OCI-LY3 (cell line): ENCODE measurements around the gene APBB2.

Experiments used
- H2AFZ ChIP-seq: fragments of 200-600, 300-600 bp; shearing (Covaris generic); 2 replicates; pipeline ENCODE4 v1.6.0; 2014; ENCODE audit warnings: antibody characterized with exemption, low read depth, low read length
- H3K27ac ChIP-seq: fragments of 200-600, 300-600 bp; sonication (generic); 2 replicates; pipeline ENCODE4 v1.5.1; 2014; ENCODE audit warnings: mild to moderate bottlenecking, low read length, moderate library complexity, mixed read lengths
- H3K27me3 ChIP-seq: fragments of 200-600, 300-600 bp; sonication (generic); 2 replicates; pipeline ENCODE4 v1.6.1; 2014; ENCODE audit warnings: low read depth, low read length, mixed read lengths
- H3K36me3 ChIP-seq: fragments of 200-600, 300-600 bp; sonication (generic); replicated peaks from 2 replicates; pipeline ENCODE3; 2014; ENCODE audit warnings: low read depth, low read length, mixed read lengths
- H3K4me1 ChIP-seq: fragments of 300-600, 200-600 bp; sonication (generic); 2 replicates; pipeline ENCODE4 v1.6.1; 2014; ENCODE audit warnings: low read length, mixed read lengths
- H3K4me2 ChIP-seq: fragments of 200-600, 300-600 bp; sonication (generic); 2 replicates; pipeline ENCODE4 v1.6.1; 2014; ENCODE audit warnings: low read length, mixed read lengths
- H3K4me3 ChIP-seq: fragments of 300-600, 200-600 bp; sonication (generic); 2 replicates; pipeline ENCODE4 v1.5.1; 2014; ENCODE audit warnings: antibody characterized with exemption, mild to moderate bottlenecking, low read length, moderate library complexity
- H3K79me2 ChIP-seq: fragments of 300-600, 200-600 bp; shearing (Covaris generic); 2 replicates; pipeline ENCODE4 v1.6.1; 2014; ENCODE audit warnings: mild to moderate bottlenecking, low read length, mixed read lengths
- H3K9ac ChIP-seq: fragments of 300-600, 200-600 bp; shearing (Covaris generic); 2 replicates; pipeline ENCODE4 v1.6.0; 2014; ENCODE audit warnings: mild to moderate bottlenecking, low read length, moderate library complexity
- H3K9me3 ChIP-seq: fragments of 200-600, 300-600 bp; shearing (Covaris generic); 2 replicates; pipeline ENCODE4 v1.6.1; 2014; ENCODE audit warnings: low read length, mixed read lengths; ENCODE audit not compliant: insufficient read depth
- H4K20me1 ChIP-seq: fragments of 200-600, 300-600 bp; sonication (generic); 2 replicates; pipeline ENCODE4 v1.6.1; 2016; ENCODE audit warnings: low read length, mixed read lengths; ENCODE audit not compliant: insufficient read depth
- EZH2phosphoT487 ChIP-seq: fragments of 200-600 bp; shearing (Covaris generic); IDR thresholded peaks from 2 replicates; pipeline ENCODE4 v1.6.1; 2018; ENCODE audit warnings: antibody characterized with exemption, mixed run types, low read depth
- TF ChIP-seq, protein P1 (sequence below): fragments of 200-600, 300-600 bp; sonication (generic); IDR thresholded peaks from 2 replicates; pipeline ENCODE4 v1.5.1; 2014; ENCODE audit warnings: antibody characterized with exemption, low read length, low read depth

APBB2 gene

DNA sequence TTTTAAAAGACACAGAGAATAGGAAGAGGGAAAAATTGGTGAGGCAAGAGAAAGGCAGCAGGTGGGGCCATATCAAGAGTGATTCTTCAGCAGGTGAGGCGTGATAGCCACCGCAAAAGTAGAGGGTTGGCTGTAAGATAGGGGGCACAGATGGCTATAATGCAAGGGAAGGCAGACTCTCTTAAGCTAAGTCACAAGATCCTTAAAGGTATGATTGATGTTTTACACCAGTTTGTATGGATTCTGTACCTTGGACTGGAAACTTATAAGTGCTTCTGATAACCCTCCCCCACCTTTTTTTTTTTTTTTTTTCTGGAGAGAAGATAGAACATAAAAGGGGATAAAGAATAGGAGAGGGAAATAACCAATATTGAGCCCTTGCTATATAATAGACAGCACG lies 424.6 kb downstream of the APBB2 start:
- Histone ChIP-seq H3K79me2 (no peaks in the 10 kb centered on the region), H3K36me3 (no peaks in the 10 kb centered on the region), H2AFZ (no peak overlapping the region), H3K4me2 (no peak overlapping the region), H3K4me1 (no peaks in the 10 kb centered on the region), H3K9me3 (no peaks in the 10 kb centered on the region), H3K9ac (no peak overlapping the region), H3K4me3 (no peak overlapping the region), H4K20me1 (no peaks in the 10 kb centered on the region), H3K27ac (no peak overlapping the region), H3K27me3 (no peaks in the 10 kb centered on the region)
- TF ChIP-seq EZH2phosphoT487 = no peak
- TF ChIP-seq, protein P1, sequence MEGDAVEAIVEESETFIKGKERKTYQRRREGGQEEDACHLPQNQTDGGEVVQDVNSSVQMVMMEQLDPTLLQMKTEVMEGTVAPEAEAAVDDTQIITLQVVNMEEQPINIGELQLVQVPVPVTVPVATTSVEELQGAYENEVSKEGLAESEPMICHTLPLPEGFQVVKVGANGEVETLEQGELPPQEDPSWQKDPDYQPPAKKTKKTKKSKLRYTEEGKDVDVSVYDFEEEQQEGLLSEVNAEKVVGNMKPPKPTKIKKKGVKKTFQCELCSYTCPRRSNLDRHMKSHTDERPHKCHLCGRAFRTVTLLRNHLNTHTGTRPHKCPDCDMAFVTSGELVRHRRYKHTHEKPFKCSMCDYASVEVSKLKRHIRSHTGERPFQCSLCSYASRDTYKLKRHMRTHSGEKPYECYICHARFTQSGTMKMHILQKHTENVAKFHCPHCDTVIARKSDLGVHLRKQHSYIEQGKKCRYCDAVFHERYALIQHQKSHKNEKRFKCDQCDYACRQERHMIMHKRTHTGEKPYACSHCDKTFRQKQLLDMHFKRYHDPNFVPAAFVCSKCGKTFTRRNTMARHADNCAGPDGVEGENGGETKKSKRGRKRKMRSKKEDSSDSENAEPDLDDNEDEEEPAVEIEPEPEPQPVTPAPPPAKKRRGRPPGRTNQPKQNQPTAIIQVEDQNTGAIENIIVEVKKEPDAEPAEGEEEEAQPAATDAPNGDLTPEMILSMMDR = no peak

GRCh38 chr4:40789031-40789430 lies 425.3 kb downstream of the APBB2 start:
- Histone ChIP-seq H3K4me2 (no peak overlapping the region), H2AFZ (no peak overlapping the region), H4K20me1 (no peaks in the 10 kb centered on the region), H3K27me3 (peaks cover 5% of the 10 kb centered on the region; the same call in 1 of the 2 replicates), H3K27ac (no peak overlapping the region), H3K9ac (no peak overlapping the region), H3K9me3 (no peaks in the 10 kb centered on the region), H3K36me3 (no peaks in the 10 kb centered on the region), H3K4me3 (no peak overlapping the region), H3K79me2 (no peaks in the 10 kb centered on the region), H3K4me1 (no peaks in the 10 kb centered on the region)
- no peak for TF ChIP-seq EZH2phosphoT487
- TF ChIP-seq, protein P1 = no peak

GRCh38 chr4:40788331-40788730 lies 426.0 kb downstream of the APBB2 start:
- H3K4me2 ChIP-seq = no peak overlapping the region
- H3K27me3 ChIP-seq = peaks cover 9% of the 10 kb centered on the region
- H3K27ac ChIP-seq = no peak overlapping the region
- no peak overlapping the region for H2AFZ ChIP-seq
- TF ChIP-seq, protein P1 = no peak
- TF ChIP-seq EZH2phosphoT487 = no peak
- no peaks in the 10 kb centered on the region for H3K9me3 ChIP-seq
- no peaks in the 10 kb centered on the region for H3K36me3 ChIP-seq
- no peak overlapping the region for H3K4me3 ChIP-seq
- H3K79me2 ChIP-seq = no peaks in the 10 kb centered on the region
- H3K4me1 ChIP-seq = no peaks in the 10 kb centered on the region
- H4K20me1 ChIP-seq = no peaks in the 10 kb centered on the region
- no peak overlapping the region for H3K9ac ChIP-seq

- no peaks in the 10 kb centered on the region for H3K79me2 ChIP-seq
- H3K4me1 ChIP-seq = no peaks in the 10 kb centered on the region
- no peaks in the 10 kb centered on the region for H3K36me3 ChIP-seq
- no peak overlapping the region for H3K4me2 ChIP-seq
- no peak for TF ChIP-seq EZH2phosphoT487
- TF ChIP-seq, protein P1 = no peak
- H3K4me3 ChIP-seq = no peak overlapping the region
- no peak overlapping the region for H3K27ac ChIP-seq
- H4K20me1 ChIP-seq = no peaks in the 10 kb centered on the region
- no peak overlapping the region for H3K9ac ChIP-seq
- no peaks in the 10 kb centered on the region for H3K9me3 ChIP-seq
- peaks cover 14% of the 10 kb centered on the region for H3K27me3 ChIP-seq
- no peak overlapping the region for H2AFZ ChIP-seq
Observed at GRCh38 chr4:40785727-40786126, 428.6 kb downstream of the APBB2 start.
